NT2/D1 (cell line): ENCODE measurements around the gene SEZ6.
A peak's percentile ranks its signal among the peaks of the same experiment; 100 is the strongest.

ENCODE experiments used
- DNase-seq: peaks from one replicate; pipeline ENCODE4 v3.0.0-alpha.2; 2011; ENCODE audit warnings: low read depth, low spot score
- H3K27me3 ChIP-seq: 2 replicates; pipeline ENCODE4 v1.6.0; 2011; ENCODE audit warnings: mild to moderate bottlenecking; ENCODE audit not compliant: insufficient read length, insufficient read depth
- H3K36me3 ChIP-seq: 2 replicates; pipeline ENCODE4 v1.6.1; 2011; ENCODE audit warnings: mild to moderate bottlenecking, low read length, mixed read lengths; ENCODE audit not compliant: insufficient read depth, insufficient read length
- H3K4me1 ChIP-seq: 2 replicates; pipeline ENCODE4 v1.5.1; 2011; ENCODE audit not compliant: insufficient read depth, insufficient read length
- H3K4me3 ChIP-seq: 2 replicates; pipeline ENCODE4 v1.5.1; 2011; ENCODE audit warnings: low read depth; ENCODE audit not compliant: insufficient read length
- H3K9ac ChIP-seq: 2 replicates; pipeline ENCODE4 v1.6.0; 2011; ENCODE audit warnings: low read depth; ENCODE audit not compliant: insufficient read length
- H3K9me3 ChIP-seq: 2 replicates; pipeline ENCODE4 v1.5.1; 2011; ENCODE audit warnings: mild to moderate bottlenecking, low read length; ENCODE audit not compliant: insufficient read depth
- SUZ12 ChIP-seq: IDR thresholded peaks from 2 replicates; pipeline ENCODE4 v1.6.1; 2011; ENCODE audit not compliant: insufficient read length, insufficient read depth; ENCODE audit errors: extremely low read depth
- YY1 ChIP-seq: IDR thresholded peaks from 2 replicates; pipeline ENCODE4 v1.6.1; 2011; ENCODE audit not compliant: insufficient read length, insufficient read depth
- ZNF274 ChIP-seq: IDR thresholded peaks from 2 replicates; pipeline ENCODE4 v1.6.1; 2011; ENCODE audit warnings: mild to moderate bottlenecking, low read depth, low read length

SEZ6 gene

GRCh38 chr17:29042026-29042678 lies 36.3 kb upstream of the SEZ6 start:
- H3K9me3 ChIP-seq: no peaks in the 10 kb centered on the region
- H3K36me3 ChIP-seq: no peaks in the 10 kb centered on the region
- TF ChIP-seq YY1: no peak
- no peak for TF ChIP-seq ZNF274
- no peak for TF ChIP-seq SUZ12
- no peaks in the 10 kb centered on the region for H3K27me3 ChIP-seq
- no peak overlapping the region for H3K4me3 ChIP-seq
- DNase-seq: no peak
- H3K9ac ChIP-seq: peak overlapping the region; percentile 2
- peaks cover 4% of the 10 kb centered on the region for H3K4me1 ChIP-seq

- TF ChIP-seq SUZ12 (no peak), YY1 (no peak), ZNF274 (no peak)
- no peak for DNase-seq
- H3K9me3 ChIP-seq: no peaks in the 10 kb centered on the region
- H3K36me3 ChIP-seq: no peaks in the 10 kb centered on the region
- peaks cover 6% of the 10 kb centered on the region for H3K4me1 ChIP-seq
- no peak overlapping the region for H3K4me3 ChIP-seq
- no peak overlapping the region for H3K9ac ChIP-seq
- no peaks in the 10 kb centered on the region for H3K27me3 ChIP-seq
Measured at GRCh38 chr17:29041571-29041970, 35.7 kb upstream of the SEZ6 start.

GRCh38 chr17:29041091-29041490 lies 35.3 kb upstream of the SEZ6 start:
- no peak for DNase-seq
- no peaks in the 10 kb centered on the region for H3K36me3 ChIP-seq
- peaks cover 6% of the 10 kb centered on the region for H3K4me1 ChIP-seq
- TF ChIP-seq SUZ12 (no peak), YY1 (no peak), ZNF274 (no peak)
- H3K27me3 ChIP-seq: no peaks in the 10 kb centered on the region
- H3K9me3 ChIP-seq: no peaks in the 10 kb centered on the region
- no peak overlapping the region for H3K4me3 ChIP-seq
- H3K9ac ChIP-seq: no peak overlapping the region

GRCh38 chr17:29039764-29040598 lies 34.1 kb upstream of the SEZ6 start:
- Histone ChIP-seq H3K36me3 (no peaks in the 10 kb centered on the region), H3K4me3 (no peak overlapping the region), H3K4me1 (peaks cover 6% of the 10 kb centered on the region), H3K9me3 (no peaks in the 10 kb centered on the region), H3K9ac (no peak overlapping the region), H3K27me3 (no peaks in the 10 kb centered on the region)
- no peak for DNase-seq
- no peak for TF ChIP-seq YY1
- TF ChIP-seq SUZ12: no peak
- TF ChIP-seq ZNF274: no peak

GRCh38 chr17:29038085-29038795 lies 32.4 kb upstream of the SEZ6 start:
- peak overlapping the region; percentile 61 for H3K9ac ChIP-seq
- H3K9me3 ChIP-seq: peaks cover 10% of the 10 kb centered on the region; the same call in 1 of the 2 replicates
- H3K4me1 ChIP-seq: peaks cover 5% of the 10 kb centered on the region
- no peaks in the 10 kb centered on the region for H3K27me3 ChIP-seq
- H3K36me3 ChIP-seq: no peaks in the 10 kb centered on the region
- DNase-seq: no peak
- TF ChIP-seq SUZ12 (no peak), ZNF274 (no peak), YY1 (no peak)
- no peak overlapping the region for H3K4me3 ChIP-seq

GRCh38 chr17:29037739-29038084 lies 31.9 kb upstream of the SEZ6 start:
- Histone ChIP-seq H3K4me3 (no peak overlapping the region), H3K9me3 (peaks cover 10% of the 10 kb centered on the region; the same call in 1 of the 2 replicates), H3K4me1 (peaks cover 2% of the 10 kb centered on the region), H3K27me3 (no peaks in the 10 kb centered on the region), H3K9ac (peak overlapping the region; percentile 61), H3K36me3 (no peaks in the 10 kb centered on the region)
- no peak for TF ChIP-seq YY1
- TF ChIP-seq SUZ12: no peak
- no peak for TF ChIP-seq ZNF274
- no peak for DNase-seq

GRCh38 chr17:29036584-29036983 lies 30.8 kb upstream of the SEZ6 start:
- no peak for DNase-seq
- Histone ChIP-seq H3K4me3 (no peak overlapping the region), H3K9ac (no peak overlapping the region), H3K9me3 (peaks cover 10% of the 10 kb centered on the region; the same call in 1 of the 2 replicates), H3K4me1 (peaks cover 2% of the 10 kb centered on the region), H3K36me3 (no peaks in the 10 kb centered on the region), H3K27me3 (no peaks in the 10 kb centered on the region)
- TF ChIP-seq ZNF274 (no peak), YY1 (no peak), SUZ12 (no peak)
